ENCODE data around the gene TRIAP1.
"Not testable (repeated sequence)": the region's sequence is repeated elsewhere in the genome, so short reads cannot be mapped to it uniquely, and the experiment has no call there.

Gene TRIAP1

GRCh38 chr12:120468821-120469449, 22.8 kb upstream of the TRIAP1 start:
- DNase-seq (ENCODE audit: low read depth in 1 of 2, low spot score in 1 of 2): peak in 1 of 2 donors; percentile 28

GRCh38 chr12:120468325-120468820, 22.2 kb upstream of the TRIAP1 start:
- no peak for DNase-seq (ENCODE audit: low read depth in 1 of 2, low spot score in 1 of 2)

GRCh38 chr12:120467439-120467838, 21.3 kb upstream of the TRIAP1 start:
- no peak for DNase-seq (ENCODE audit: low read depth in 1 of 2, low spot score in 1 of 2)

- DNase-seq (ENCODE audit: low read depth in 1 of 2, low spot score in 1 of 2): peak in 1 of 2 donors; percentile 11
Measured at GRCh38 chr12:120466560-120467315, 20.6 kb upstream of the TRIAP1 start.

- no peak for DNase-seq (ENCODE audit: low read depth in 1 of 2, low spot score in 1 of 2)
Measured at GRCh38 chr12:120465756-120466155, 19.6 kb upstream of the TRIAP1 start.

- DNase-seq (ENCODE audit: low read depth in 1 of 2, low spot score in 1 of 2): no peak
Measured at GRCh38 chr12:120463712-120464111, 17.5 kb upstream of the TRIAP1 start.

GRCh38 chr12:120462099-120462640, 16.0 kb upstream of the TRIAP1 start:
- no peak for DNase-seq (ENCODE audit: low read depth in 1 of 2, low spot score in 1 of 2)

GRCh38 chr12:120460157-120460556, 14.0 kb upstream of the TRIAP1 start:
- DNase-seq (ENCODE audit: low read depth in 1 of 2, low spot score in 1 of 2): no peak

GRCh38 chr12:120457133-120457532, 10.9 kb upstream of the TRIAP1 start:
- no peak for DNase-seq (ENCODE audit: low read depth in 1 of 2, low spot score in 1 of 2)

- DNase-seq (ENCODE audit: low read depth in 1 of 2, low spot score in 1 of 2): no peak
Measured at GRCh38 chr12:120455302-120455701, 9.1 kb upstream of the TRIAP1 start.

- no peak for DNase-seq (ENCODE audit: low read depth in 1 of 2, low spot score in 1 of 2)
Measured at GRCh38 chr12:120453977-120454376, 7.8 kb upstream of the TRIAP1 start.

GRCh38 chr12:120453060-120453750, 7.0 kb upstream of the TRIAP1 start:
- DNase-seq (ENCODE audit: low read depth in 1 of 2, low spot score in 1 of 2): no peak

GRCh38 chr12:120452524-120452923, 6.3 kb upstream of the TRIAP1 start:
- not testable (repeated sequence) for DNase-seq (ENCODE audit: low read depth in 1 of 2, low spot score in 1 of 2)

- no peak for DNase-seq (ENCODE audit: low read depth in 1 of 2, low spot score in 1 of 2)
Measured at GRCh38 chr12:120447992-120448391, 1.8 kb upstream of the TRIAP1 start.

- DNase-seq (ENCODE audit: low read depth in 1 of 2, low spot score in 1 of 2): not testable (repeated sequence)
Measured at GRCh38 chr12:120446844-120447178, 627 bp upstream of the TRIAP1 start.

- DNase-seq (ENCODE audit: low read depth in 1 of 2, low spot score in 1 of 2): no peak
Measured at GRCh38 chr12:120444676-120445075, 1.5 kb downstream of the TRIAP1 start.

- DNase-seq (ENCODE audit: low read depth in 1 of 2, low spot score in 1 of 2): peak; percentile 43 to 59
Measured at GRCh38 chr12:120439646-120440247, 6.4 kb downstream of the TRIAP1 start.

GRCh38 chr12:120438495-120439198, 7.5 kb downstream of the TRIAP1 start:
- no peak for DNase-seq (ENCODE audit: low read depth in 1 of 2, low spot score in 1 of 2)

- DNase-seq (ENCODE audit: low read depth in 1 of 2, low spot score in 1 of 2): peak; percentile 96
Measured at GRCh38 chr12:120437735-120438494, 8.3 kb downstream of the TRIAP1 start, which contains the start of gene COX6A1. TSS of gene COX6A1 (plus strand) at chr12:120438113. CDS start at chr12:120438127, 14 bp downstream.
